Pons (tissue), 1 donor: ENCODE results near the gene CCL13.

ENCODE experiments used
- DNase-seq: peaks from one replicate; pipeline ENCODE4 v3.0.0-alpha.2; 2016; ENCODE audit warnings: low spot score

The CCL13 gene

DNA sequence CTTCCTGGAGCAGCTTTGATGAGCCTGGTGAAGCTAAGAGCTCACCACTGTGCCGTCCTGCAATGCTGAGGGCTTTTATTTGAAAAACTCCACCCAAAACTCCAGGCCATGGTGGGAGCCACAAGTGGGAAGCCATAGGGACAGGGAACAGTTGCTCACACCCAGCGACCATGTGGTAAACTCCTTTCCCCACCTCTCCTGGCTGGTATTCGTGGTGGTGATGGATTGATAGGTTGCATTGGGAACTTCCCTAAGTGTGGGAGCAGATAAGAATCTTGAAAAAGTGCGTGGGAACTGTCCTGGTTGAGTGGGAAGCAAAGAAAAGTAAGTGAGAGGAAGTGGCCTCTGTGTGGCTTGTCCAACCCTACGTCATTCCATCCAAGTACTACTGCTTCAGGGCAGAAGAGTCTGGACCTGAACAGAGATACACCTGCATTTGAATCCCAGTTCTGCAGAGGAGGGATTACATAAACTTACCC is 6.9 kb downstream of the CCL13 start, which contains the start of gene CCL1:
Gene CCL1 (minus strand): TSS at position 51 of the 479 bp plus-strand sequence. CDS start 72 bp downstream, outside the sequence.
- no peak for DNase-seq

DNA sequence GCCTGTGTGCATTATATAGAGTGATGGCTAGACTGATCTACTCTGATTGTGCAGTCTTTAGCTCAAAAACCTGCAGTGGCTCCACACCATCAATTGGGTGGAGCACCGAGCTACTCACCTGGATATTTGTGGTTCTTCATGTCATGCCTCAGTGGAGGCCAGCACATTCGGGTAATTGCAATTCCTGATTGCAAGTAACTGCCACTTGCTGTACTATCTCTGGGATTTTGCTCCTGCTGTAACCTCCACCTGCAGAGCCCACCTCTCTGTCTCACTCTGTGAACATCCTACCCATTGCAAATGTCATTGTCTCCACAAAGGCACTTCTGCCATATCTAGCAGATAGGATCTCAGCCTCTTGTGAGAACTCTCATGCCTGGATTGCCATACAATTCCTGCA is 8.5 kb downstream of the CCL13 start:
- no peak for DNase-seq

DNA sequence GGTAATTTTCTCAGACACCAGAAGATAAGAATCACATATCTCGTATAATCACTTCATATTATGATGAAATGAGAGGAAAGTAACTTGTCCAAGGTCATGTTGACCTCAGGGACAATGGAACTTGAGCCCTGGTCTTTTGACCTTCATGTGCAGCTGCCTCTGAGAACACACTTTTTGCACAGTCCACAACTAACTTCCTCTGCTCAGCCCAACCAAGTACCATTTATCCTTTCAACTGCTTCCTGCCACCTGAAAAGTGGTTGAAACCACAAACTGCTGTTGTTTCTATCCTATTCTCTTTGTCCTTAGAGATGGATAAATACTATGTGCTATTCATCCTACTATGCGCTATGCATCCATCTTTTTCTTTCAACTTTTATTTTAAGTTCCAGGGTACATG is 9.1 kb downstream of the CCL13 start:
- no peak for DNase-seq

DNA sequence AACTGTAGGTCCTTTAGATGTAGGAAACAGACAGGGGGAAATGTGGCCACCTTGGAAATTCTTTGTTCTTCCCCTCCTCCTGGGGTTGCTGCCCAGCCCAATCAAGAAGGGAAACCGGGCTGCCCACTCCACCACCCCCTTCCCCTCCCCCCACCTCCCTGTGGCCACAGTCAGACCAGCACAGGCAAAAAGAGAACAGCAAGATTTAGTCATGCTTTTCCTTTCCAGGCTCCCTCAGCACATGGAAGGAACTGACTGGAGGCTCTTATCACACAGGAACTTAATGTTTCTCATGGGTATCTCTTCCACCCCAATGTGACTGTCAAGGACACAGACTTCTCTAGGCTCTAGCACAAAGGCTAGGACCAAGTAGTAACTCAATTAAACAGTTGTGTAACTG is 9.7 kb downstream of the CCL13 start:
- DNase-seq, result peak; percentile 47

DNA sequence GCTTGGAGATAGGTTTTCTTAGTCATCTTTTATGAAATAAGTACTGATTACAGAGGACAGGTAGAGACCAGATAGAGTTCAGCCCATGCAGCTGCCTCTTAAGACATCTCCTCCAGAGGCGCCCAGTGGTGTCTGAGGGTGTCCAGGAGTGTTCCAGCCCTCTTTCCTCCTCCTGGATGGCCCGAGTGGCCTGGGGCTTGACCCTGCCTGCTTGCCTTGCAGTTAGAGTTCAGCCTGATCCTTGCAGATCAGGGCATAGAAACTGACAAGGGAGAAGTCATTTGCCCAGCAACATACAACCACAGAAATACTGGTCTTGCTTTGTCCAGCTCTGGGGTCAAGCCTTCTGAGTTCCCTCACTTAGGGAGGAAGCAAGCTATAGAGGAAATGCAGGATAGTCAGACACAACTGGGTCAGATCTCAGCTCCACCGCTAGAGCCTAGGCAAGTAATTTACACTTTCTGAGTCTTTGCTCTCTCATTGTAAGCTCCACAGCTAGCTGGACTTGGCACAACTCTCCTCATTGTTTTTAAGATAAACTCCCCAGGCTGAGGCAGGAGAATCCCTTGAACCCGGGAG is 10.3 kb downstream of the CCL13 start:
- no peak for DNase-seq

DNA sequence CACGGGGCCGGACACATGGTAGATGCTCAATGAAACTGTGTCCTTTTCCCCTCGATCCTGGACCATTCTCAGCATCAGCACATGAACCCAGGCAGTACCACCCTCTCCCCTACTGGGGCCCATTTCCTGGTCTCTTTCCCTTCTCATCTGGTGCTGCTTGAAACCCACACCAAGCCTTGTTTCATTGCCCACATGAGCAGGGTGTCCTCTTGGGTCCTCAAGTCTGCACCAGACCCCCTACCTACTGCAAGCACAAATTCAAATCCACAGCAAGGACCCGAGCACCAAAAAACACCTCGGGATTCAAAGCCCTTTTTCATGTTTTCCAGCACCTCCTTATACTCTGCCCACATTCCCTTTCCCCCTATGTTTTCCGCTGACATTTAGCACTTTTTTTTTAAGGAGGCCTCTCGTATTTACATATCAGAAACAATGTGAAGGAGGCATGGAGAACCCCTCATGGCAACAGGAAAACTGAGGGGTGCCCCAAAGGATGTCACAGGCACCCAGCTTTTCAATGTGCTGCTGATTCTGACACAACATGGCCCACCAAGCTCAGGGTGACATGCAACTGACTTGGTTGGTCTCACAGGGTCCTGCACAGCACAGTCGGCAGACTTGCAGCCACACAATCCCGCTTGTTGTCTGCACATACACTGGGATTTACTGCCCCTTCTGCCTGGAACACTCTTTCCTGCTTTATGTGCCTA is 11.4 kb downstream of the CCL13 start:
- DNase-seq, result no peak

DNA sequence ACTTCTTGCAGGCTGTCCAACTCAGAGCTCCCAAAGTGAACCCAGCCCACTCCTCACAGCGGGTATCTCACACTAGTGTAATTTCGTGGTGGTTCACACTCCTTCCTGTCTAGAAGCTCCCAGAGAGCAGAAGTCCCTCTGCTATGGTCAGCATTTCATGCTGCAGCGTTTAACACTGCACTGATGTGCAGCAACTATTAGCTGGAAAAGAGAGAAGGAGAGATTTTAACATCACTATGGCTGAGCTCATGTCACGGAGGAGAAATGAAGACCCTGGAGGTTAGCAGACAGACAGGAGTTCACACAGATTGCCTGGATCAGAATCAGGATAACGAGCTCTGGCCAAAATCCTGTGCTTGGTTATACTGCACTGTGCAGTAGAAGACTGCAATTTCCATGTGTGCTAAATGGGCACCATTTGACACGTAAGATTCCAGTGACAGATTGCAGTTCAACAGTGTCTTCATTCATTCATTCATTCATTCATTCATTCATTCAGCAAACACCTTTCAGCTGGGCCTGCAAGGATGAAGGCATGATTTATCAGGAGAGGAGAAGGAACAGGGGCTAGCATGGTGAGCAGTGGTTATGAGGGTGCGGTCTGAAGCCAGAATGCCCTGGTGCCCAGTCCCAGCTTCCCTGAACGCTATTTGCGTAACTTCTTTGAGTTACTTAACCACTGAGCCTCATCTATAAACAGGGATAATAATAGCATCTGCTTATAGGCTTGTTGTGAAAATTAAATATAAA is 12.1 kb downstream of the CCL13 start:
- no peak for DNase-seq

DNA sequence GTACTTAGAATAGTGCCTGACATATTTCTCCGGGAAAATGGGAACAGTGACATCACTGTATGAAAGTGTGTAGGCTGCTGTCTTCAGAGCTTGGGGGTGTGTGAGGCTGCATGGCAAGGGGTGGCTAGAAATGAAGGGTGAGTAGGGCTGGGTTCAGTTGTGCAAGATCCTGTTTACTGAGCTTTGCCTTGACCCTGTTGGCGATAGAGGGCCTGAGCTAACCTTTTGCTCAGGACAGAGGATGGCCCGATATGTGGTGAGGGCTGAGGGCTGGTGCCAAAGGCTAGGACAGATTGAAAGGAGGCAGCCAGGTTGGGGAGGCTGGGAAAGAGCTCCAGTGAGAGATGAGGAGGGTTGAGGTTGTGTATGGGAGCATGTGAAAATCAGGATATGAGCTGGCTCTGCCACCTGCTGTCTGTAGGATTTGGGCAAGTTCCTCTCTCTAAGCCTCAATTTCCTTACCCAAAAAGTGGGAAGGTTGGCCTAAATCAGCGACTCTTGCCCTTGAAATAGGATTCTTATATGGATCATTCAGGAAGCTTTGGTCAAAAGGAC is 12.7 kb downstream of the CCL13 start:
- no peak for DNase-seq

DNA sequence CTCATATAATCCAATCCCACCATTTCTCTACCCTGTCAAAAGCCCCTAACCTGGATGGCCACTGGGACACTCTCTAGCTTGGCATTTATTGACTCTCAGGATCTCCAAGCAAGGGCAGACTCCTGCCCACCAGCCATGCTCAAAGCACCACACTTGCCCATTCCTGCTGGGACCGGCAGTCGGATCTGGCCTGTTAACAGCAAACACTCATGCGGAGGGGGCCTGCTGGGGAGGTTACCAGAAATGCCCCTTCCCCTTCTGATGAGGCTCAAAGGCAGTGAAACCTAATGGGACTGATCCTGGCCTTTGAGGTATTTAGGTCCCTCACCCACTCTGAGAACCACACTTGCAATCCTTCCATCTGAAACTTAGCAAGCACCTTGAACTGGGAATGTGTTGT is 13.3 kb downstream of the CCL13 start:
- DNase-seq, result no peak

DNA sequence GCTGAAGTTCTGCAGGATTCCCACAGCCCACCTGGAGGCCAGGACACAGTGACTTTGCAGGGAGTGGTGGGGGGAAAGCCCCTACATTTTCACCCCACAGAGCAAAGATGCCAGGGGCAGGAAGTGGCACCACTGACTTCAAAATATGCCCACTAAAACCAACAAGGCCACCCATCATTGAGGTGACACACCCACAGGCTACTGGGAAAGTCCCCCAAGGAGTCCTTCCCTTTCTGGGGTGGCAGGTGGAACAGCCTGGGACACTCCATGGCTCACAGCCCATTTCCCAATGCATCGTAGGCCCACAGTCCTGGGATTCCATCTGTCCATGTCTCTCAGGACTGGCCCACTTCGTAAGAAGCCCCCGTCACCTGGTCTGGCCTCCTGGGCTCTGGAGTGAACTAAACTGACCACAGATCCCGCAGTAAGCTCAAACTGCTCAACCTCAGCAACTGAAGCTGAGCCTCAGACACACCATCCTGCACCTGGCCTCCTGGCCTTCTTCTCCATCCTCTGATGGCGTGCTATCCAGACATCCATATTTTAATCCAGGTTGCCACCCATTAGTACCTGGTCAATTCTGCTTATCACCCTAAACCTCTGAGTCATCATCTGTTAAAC is 14.2 kb downstream of the CCL13 start:
- DNase-seq, result no peak

DNA sequence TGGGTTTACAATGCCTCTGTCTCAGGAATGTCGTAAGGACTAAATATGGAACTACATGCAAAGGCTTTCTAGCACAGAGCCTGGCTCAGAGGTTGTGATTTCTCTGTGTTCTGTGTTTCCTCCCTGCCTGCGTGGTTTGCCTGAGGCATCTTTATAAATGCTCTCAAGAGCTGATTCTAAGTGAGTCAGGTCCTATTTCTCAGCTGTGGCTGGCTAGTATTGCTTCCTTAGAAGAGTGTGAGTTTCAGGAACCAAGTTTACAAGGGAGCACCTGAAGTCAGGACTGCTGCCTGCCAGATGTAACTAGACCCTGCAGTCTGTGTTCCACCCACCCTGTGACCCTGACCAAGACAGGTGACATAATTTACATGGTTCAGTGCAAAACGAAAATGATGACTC is 14.7 kb downstream of the CCL13 start:
- DNase-seq, result no peak

DNA sequence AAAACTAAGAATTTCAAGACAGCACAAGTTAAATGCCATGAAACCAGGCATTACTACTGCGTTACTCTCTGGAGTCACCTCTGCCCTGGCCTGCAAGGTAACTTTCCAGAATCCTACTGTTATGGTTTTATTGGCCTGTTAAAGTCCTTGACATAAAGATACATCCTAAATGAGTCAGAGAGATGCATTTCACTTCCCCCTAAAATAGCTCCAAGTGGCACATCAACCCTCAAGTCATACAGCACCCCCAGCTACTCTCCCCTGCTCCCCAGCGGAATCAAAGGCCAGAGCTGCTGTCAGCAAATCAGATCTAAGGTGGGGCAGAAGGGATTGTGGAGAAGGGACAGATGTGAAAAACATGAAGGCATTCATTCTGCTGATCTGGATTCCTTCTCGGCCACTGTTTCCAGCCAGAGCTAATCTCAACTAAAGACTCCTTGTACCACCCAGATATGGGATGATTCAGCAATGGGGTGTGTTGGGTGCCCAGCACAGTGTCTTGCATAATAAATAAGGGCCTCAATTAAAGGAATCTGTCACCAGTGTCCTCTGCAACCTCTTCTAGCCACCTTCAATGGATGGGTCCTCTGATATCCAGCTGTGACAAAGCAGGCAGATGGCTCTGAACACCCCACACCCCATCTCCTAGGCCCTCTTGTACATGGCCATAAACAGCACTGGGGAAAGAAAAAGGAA is 15.3 kb downstream of the CCL13 start:
- DNase-seq, result no peak

DNA sequence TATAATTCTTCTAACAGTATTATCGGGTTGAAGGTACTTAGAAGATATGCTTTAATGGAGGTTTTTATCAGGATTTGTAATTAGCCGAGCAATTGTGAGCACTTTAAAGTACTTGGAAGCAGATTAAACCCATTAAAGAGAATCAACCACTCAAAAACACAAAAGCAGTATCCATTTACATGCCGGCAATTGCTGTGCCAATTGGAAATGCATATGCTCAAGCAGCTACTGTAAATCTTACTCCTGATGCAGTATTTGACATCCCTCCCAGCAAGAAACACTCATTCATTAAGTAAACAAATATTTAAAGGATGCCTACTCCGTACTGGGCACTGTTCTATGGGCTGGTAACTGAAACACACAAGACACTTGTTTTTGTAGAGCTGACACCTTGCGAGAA is 18.2 kb downstream of the CCL13 start:
- no peak for DNase-seq

DNA sequence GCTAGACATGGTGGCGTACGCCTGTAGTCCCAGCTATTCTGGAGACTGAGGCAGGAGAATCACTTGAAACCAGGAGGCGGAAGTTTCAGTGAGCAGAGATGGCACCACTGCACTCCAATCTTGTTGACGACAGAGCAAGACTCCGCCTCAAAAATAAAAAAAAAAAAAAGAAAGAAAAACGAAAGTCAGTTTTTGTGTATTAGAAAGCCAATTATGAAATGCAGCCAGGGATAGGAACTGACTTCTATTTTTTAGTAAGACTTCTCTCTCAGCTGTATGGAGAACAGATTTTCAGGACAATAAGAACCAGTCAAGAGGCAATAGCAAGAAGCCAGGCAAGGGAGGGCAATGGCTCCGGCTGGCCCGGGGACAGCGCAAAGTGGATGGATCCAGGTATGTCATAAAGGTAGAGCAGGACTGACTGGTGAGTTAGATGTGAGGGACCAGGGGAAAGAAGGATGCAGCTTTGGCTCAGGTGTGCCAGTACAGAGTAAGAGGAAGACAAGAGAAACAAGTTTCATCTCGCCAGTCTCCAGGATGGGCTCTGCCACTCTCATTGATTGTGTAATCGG is 19.2 kb downstream of the CCL13 start:
- no peak for DNase-seq

DNA sequence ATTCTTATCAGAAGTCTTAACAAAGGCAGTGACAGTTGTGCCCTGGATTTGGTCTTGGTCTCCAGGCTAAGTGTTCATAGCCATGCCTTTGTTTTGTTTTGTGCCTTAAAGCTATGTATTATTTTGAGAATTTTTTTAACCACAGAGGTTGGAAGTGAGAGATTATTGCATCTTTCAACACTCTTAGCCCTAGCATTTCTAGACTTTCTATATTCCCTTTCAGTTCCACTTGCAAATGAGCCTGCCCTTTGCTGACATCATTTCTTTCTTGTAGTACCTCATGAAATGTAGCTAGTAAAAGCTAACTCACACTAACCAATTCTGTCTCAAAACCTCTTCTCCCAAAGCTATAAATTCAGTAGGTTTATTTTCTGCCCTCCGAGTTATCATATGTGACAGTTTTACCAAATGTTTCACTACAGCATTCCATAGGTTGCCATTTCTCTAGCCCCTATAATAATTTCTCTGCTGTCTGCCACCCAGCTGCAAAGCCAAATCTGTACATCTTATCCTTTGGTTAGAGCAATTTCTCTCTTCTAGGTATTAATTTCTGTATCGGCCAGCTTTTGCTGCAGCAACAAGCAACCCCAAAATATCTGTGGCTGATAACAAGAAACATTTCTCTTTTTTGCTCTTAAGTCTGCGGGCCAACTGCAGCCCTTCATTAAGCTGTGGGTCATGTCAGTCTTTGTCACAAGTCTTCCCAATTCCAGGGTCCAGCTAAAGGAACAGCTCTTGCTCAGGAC is 21.0 kb downstream of the CCL13 start:
- no peak for DNase-seq

DNA sequence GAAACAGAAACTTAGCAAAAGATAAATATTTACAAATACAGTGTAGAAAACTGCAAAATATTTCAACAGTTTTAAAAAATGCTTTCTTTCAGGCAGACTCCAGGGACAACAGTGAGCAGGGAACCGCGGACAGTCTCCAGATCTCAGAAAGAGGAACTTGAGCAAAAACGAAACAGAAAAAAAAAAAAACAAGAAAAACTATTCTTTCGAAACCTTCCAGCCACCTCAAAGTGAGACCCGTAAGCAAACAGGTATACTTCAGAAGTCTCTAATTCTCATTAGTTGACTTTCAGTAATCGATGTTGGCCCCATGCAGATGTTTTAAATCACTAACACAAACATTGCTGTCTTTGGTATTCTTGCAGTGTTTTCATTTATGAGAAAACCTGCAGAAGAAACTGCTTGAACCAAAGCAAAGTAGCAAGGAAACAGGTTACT is 22.4 kb downstream of the CCL13 start:
- DNase-seq, result no peak

DNA sequence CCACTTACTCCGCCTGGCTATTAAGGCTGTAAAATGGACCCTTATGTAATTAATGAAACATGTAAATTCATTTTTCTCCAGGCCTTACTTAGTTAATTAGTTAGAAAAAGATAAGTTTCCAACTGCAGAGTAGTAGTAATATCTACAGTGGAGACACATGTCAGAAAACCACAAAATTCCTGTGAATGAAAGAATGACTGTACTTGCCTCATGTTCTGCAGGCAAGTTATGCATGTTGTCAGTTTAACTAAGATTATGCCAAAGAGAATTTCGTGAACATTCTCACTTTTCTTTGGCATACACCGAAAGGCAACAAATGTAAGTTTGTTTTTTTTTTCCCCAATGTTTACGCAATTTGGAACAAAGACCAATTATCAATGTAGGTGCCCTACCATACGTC is 23.6 kb downstream of the CCL13 start:
- DNase-seq, result no peak

DNA sequence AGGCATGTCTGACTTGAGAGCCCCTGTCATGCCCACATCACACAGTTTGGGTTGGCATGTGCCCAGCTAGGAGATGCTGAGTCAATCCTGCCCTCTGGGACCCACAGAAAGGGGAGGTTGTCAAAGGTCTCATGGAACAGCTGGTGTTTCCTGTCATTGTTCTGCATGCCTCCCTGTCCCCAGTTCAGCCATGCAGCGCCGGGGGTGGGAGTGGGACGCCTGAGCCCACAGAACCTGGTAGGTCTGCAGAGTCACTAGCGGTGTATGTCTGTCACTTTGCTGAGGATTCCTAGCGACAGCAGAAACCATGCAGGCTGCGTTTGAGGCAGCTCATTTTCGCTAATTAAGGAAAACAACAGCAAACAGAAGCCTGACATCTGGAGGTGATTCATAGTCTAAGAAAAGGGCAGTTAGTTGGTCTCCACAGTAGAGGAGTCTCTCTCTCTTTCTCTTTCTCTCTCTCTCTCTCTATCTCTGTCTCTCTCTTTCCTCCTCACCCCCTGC is 26.4 kb downstream of the CCL13 start:
- DNase-seq, result no peak

DNA sequence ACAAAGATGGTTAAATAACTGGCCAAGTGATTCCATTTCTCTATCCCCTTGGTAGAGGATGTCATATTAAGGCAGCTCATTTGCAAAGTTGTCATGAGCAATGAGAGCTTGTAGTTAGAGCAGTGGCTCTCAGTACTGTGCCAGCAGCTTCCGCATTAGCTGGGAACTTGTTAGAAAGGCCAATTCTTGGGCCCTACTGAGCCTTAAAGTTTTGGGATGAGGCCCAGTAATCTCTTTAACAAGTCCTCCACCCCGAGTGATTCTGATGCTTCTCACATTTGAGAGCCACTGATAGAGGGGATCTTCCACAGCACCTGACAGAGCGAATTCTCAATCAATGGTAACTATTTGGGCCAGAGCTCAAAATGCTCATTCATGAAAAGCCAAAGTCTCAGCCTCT is 26.9 kb downstream of the CCL13 start:
- DNase-seq, result no peak

DNA sequence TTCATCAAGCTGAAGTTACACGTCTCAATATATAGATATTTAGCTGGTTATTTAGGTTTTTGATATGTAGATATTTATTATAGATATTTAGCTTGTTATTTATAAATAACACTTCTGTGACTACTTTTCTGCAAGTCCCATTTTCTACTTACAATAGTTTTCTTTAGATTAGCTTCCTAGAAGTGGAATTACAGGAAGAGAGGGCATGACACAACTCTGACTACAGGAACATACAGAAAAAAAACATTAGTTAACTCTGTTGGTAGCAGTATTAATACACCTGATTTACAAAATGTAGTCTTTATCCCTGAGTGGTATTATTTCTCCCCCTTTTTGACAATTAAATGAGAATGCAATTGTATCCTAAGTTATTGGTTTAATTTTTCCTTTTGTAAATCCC is 28.0 kb downstream of the CCL13 start:
- no peak for DNase-seq
